Left colon (tissue), 2 donors: ENCODE measurements around the gene GSC. TPM values are rescaled to one million over a fixed set of nuclear protein-coding genes. Genes with fewer than 3 reads are reported as not detected.
"Not testable (repeated sequence)": the region's sequence is repeated elsewhere in the genome, so short reads cannot be mapped to it uniquely, and the experiment has no call there.

Source experiments
- ATAC-seq: fragments of 200-7000 bp; cut with Tn5 transposase; one replicate; pipeline ENCODE4 v1.9.1; 2020; ENCODE audit warnings: mild to moderate bottlenecking, moderate library complexity
- DNase-seq, 2 donors: peaks; one replicate each; pipeline ENCODE4 v3.0.0-alpha.2; 2020
- intact Hi-C, 2 donors: fragments of 100-400 bp; cut with DNase I in 1 of 2; cut with micrococcal nuclease in 1 of 2; formaldehyde crosslinking; loops; one replicate each; pipeline versions ENCODE4 v1.11.2 to v1.14.0; 2022; cut with DNase I, micrococcal nuclease
- total RNA-seq, 2 donors: library from RNA; stranded (reverse); fragmentation: NEBNext Ultra II Directional; extraction: Animal tissue kit (Norgen Biotek cat#: 25700); gene quantifications; one replicate each; pipeline ENCODE4 v1.2.1, GENCODE V29; 2021
- donor health status: DM: no; HTN: no; CAD: no.
- donor health status: DM: yes; HTN: yes; CAD: no.

The GSC gene
- total RNA-seq, 2 donors from 2014 or later, result not detected

DNA sequence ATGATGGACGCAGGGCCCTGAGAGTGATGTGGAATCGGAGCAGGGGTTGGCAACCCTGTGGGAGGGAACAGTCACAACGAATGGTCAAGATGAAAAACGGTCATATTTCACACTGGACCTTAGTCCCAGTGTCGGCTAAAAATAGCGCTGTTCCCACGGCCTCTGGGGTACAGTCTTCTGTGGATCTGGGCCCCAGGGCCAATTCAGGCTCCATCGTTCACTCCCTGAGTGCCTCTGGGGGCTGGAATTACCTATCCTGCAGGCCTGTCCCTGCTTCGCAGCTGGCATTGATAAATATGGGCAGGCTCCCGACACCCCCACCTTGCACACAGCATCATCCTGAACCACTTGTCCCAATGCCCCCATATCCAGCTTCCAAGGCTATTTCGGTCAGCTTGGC lies 18.6 kb downstream of the GSC start:
- intact Hi-C loops, result no loop called here
- ATAC-seq (no peak), DNase-seq (no peak)

DNA sequence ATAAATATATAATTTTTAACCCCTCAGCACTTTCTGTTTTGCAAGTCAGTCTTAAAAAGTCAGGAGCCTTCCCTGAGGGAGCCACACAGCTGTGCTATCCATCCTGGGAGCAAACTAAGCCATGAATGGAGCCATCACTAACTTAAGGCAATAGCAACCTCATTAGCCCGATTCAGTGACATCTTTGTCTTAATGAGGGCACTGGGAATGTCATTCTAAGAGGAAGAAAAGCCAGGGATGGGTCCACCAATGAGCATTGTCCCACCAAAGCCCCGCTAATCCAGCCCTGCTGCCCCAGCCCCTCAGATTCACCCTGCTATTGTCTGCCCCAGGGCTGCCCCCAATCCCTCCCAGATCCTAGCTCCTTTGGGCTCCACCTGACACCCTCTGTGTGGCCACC lies 19.5 kb downstream of the GSC start:
- DNase-seq, result no peak
- ATAC-seq, result no peak
- intact Hi-C loops, result no loop called here

DNA sequence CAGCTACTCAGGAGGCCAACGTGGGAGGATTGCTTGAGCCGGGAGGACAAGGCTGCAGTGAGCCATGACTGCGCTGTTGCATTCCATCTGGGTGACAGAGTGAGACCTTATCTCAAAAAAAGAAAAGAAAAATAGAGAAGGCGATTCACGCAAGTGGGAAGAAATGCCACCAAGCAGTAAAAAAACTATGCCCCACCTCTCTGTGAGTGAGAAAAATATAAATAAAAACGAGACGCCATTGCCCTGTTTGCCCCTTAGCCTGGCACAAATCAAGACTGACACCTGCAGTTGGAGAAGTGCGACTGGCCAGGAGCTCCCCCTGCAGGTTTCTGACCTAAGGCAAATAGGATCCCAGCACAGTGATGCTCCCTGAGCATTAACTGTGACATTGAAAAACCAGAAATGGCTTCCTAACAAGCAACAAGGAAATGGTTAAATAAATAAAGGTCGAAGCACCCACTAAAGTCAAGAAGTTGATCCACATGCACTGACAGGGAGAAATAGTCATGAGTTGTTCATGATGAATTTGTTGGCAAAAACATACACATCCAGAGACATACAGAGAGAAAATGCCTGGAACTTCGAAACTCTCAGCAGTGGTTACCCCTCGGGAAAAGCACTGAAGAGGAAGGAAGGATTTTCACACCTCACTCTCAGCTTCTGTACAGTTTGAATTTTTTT lies 21.1 kb downstream of the GSC start:
- intact Hi-C loops, result no loop called here
- ATAC-seq (peak; percentile 53), DNase-seq (peak in 1 of 2 donors; percentile 41)

DNA sequence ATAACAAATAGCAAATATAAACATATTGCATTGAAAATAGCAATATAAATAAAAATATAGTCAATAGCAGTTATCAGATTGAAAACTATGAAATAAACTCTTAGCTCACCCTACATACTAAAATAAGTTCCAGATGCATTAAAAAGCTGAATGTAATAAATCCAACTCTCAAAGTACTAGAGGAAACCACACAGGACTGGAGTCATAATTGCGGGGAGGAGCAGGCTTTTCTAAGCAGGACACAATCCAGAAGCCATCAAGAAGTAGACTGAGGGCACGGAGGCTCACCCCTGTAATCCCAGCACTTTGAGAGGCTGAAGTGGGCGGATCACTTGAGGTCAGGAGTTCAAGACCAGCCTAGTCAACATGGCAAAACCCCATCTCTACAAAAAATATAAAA lies 22.2 kb downstream of the GSC start:
- intact Hi-C loops, result no loop called here

DNA sequence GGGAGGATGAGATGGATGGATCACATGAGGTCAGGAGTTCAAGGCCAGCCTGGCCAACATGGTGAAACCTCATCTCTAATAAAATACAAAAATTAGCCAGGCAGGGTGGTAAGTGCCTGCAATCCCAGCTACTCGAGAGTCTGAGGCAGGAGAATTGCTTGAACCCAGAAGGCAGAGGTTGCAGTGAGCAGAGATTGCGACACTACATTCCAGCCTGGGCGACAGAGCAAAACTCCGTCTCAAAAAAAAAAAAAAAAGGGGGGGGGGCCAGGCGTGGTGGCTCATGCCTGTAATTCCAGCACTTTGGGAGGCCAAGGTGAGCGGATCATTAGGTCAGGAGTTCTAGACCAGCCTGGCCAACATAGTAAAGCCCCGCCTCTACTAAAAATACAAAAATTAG lies 22.8 kb downstream of the GSC start:
- DNase-seq, ATAC-seq, intact Hi-C loops: not testable (repeated sequence)

More for the DNA sequence above, 22.2 kb downstream of the GSC start:
- DNase-seq (no peak), ATAC-seq (no peak)

DNA sequence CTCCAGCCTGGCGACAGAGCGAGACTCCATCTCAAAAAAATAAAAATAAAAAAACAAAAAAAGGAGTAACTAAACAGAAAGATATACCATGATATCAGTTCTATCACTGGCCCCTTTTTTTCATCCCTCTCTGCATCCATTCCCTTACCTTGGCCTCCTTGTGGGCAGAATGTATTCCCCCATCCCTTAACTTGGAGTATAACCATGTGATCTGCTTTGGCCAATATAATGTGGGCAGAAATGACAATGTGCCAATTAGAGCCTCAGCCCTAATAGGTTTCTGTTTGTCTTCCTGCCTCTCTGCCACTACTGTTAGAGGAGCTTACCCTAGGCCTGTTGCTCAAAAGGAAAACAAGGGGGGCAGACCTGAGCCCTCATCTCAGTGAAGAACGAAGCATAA lies 23.8 kb downstream of the GSC start:
- intact Hi-C loops, result no loop called here
- ATAC-seq, result no peak

DNA sequence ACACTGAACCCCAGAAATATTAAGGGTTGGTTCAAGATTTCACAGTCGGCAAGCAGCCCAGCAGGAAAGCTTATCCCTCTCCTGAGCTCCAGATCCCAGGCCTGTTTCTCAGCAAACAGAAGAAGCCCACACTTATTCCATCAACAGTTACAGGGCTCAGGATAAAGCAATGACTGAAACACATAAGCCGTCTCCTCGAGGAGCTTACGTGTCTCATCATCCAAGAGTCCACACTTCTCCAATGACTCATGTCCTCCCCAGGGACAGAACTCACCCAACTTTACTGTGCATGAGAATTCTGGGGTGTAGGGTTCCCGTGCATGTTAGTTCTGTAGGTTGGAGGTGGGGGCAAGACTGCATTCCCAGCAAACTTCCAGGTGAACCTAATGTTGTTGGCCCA lies 31.2 kb downstream of the GSC start:
- no peak for ATAC-seq
- intact Hi-C loops, result no loop called here
- no peak for DNase-seq

More for the DNA sequence above, 23.8 kb downstream of the GSC start:
- no peak for DNase-seq

- no peak for DNase-seq
- ATAC-seq, result no peak
- intact Hi-C loops, result no loop called here
Measured at GRCh38 chr14:94738097-94738496, 31.8 kb downstream of the GSC start.

DNA sequence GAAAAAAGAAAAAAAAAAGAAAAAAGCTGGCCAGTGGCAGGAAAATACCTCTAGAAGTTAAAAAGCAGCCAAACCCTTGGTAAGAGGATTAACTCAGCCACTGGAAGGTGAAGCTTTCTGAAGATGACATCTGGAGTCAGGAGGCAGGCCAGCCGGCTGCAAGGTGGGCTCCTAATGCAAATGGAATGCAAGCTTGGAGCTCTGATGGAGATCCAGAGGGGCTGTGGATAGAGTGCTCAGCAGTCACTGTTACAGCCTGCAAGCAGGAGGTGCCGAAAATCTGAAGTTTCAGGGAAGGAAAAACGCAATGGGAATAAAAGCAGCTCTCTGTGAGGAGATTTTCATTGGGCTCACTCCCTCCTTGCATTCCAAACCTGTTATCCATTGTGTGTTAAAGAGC lies 41.0 kb downstream of the GSC start:
- no peak for DNase-seq
- intact Hi-C loops, result no loop called here
- no peak for ATAC-seq

- DNase-seq, intact Hi-C loops, ATAC-seq: not testable (repeated sequence)
Measured at GRCh38 chr14:94728440-94728839, 41.5 kb downstream of the GSC start.

DNA sequence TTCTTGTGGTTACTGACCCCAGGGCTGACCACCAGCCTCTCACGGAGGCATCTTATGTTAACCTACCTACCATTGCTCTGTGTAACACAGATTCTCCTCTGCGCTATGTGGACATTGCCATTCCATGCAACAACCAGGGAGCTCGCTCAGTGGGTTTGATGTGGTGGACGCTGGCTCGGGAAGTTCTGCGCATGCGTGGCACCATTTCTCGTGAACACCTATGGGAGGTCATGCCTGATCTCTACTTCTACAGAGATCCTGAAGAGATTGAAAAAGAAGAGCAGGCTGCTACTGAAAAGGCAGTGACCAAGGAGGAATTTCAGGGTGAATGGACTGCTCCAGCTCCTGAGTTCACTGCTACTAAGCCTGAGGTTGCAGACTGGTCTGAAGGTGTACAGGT lies 43.3 kb downstream of the GSC start:
- intact Hi-C loops, ATAC-seq, DNase-seq: not testable (repeated sequence)

GRCh38 chr14:94724993-94725392 lies 44.9 kb downstream of the GSC start:
- DNase-seq (no peak), ATAC-seq (no peak)
- intact Hi-C loops, result no loop called here

GRCh38 chr14:94722397-94722796 lies 47.5 kb downstream of the GSC start:
- DNase-seq (no peak), ATAC-seq (no peak)
- intact Hi-C loops, result no loop called here

Other genes starting within 250 kb of the GSC start
- not detected for gene SERPINA4, start 208.7 kb downstream of the GSC start, total RNA-seq
- under 1 TPM; 0.46 to 0.75 TPM for gene SERPINA5, start 188.7 kb downstream of the GSC start, total RNA-seq
- gene SERPINA3, start 157.7 kb downstream of the GSC start, total RNA-seq, result 10 to 100 TPM; 12.2 to 16.9 TPM